K562 (cell line): Measurements from ENCODE around the gene RPL36AL. TPM values are rescaled to one million over a fixed set of nuclear protein-coding genes. Genes with fewer than 3 reads are reported as not detected.

Experiments
- ATAC-seq: fragments of 200-7000 bp; cut with Tn5 transposase; 3 replicates; pipeline ENCODE4 v1.9.1; 2020; ENCODE audit warnings: moderate library complexity
- BruUV-seq: library from RNA; stranded (reverse); fragments of 400-500 nt; replicated peaks from 2 replicates; lab custom pipeline; 2021; lab: Mats Ljungman, UMichigan
- CTCF ChIA-PET: fragments of 300-600 bp; formaldehyde crosslinking; extraction: SDS; loops from one replicate; lab custom pipeline; 2021; ENCODE audit warnings: low intra/inter-chr PET ratio; lab: Yijun Ruan, JAX
- POLR2A ChIA-PET: fragments of 300-600, 350-650 bp; sonication (Branson Sonifier 250); formaldehyde crosslinking; extraction: SDS; loops from one replicate; lab custom pipeline; 2021; ENCODE audit warnings: antibody characterized with exemption, inconsistent platforms; lab: Yijun Ruan, JAX
- DNase-seq, 4 experiments: peaks; one replicate each; pipeline versions ENCODE4 v3.0.0 to v3.0.0-alpha.2; 2011 to 2018; ENCODE audit warnings: low spot score in 3 of 4, mixed read lengths in 3 of 4; ENCODE audit errors: extremely low read depth in 1 of 4
- FAIRE-seq: peaks from 2 replicates; lab custom pipeline; 2011; peaks lifted over from hg19 to GRCh38; lab: Jason Lieb, UNC
- H2AFZ ChIP-seq: 2 replicates; pipeline ENCODE4 v1.6.0; 2011; ENCODE audit warnings: low read depth, low read length, control low read depth, inconsistent platforms
- H3K27ac ChIP-seq: fragments of 200-600 bp; 3 replicates; pipeline ENCODE4 v1.8.0; 2011; ENCODE audit warnings: low read depth, mild to moderate bottlenecking, control low read depth, inconsistent platforms, low read length, moderate library complexity, mixed read lengths; ENCODE audit errors: extremely low read depth
- H3K27me3 ChIP-seq, 2 experiments: fragments of 300-600 bp in 1 of 2; 2 replicates in 1 of 2; 3 replicates in 1 of 2; pipeline versions ENCODE4 v1.6.0 to v1.8.0; 2011; ENCODE audit warnings: inconsistent platforms in 2 of 2, low read length in 2 of 2, mild to moderate bottlenecking in 1 of 2, mixed read lengths in 1 of 2, moderate library complexity in 1 of 2; ENCODE audit not compliant: control insufficient read depth in 2 of 2, insufficient read depth in 2 of 2
- H3K36me3 ChIP-seq: fragments of 300-600 bp; 3 replicates; pipeline ENCODE4 v1.8.0; 2011; ENCODE audit warnings: mild to moderate bottlenecking, low read length, inconsistent platforms; ENCODE audit not compliant: control insufficient read depth, insufficient read depth
- H3K4me1 ChIP-seq, 2 experiments: fragments of 200-600 bp in 1 of 2; replicated peaks in 1 of 2; 2 replicates in 1 of 2; 3 replicates in 1 of 2; pipeline versions ENCODE4 v1.5.1 to v1.8.0; 2011; ENCODE audit warnings: inconsistent platforms in 2 of 2, low read length in 2 of 2, mild to moderate bottlenecking in 1 of 2, mixed read lengths in 1 of 2, moderate library complexity in 1 of 2; ENCODE audit not compliant: control insufficient read depth in 2 of 2, insufficient read depth in 2 of 2
- H3K4me2 ChIP-seq: 2 replicates; pipeline ENCODE4 v1.6.1; 2011; ENCODE audit warnings: low read length, control low read depth, inconsistent platforms, mixed read lengths; ENCODE audit not compliant: insufficient read depth
- H3K4me3 ChIP-seq: fragments of 200-600 bp; sonication (generic), shearing (Covaris generic); 2 replicates; pipeline ENCODE4 v1.5.1; 2016; ENCODE audit warnings: control low read depth, inconsistent platforms
- H3K79me2 ChIP-seq: fragments of 200-600 bp; 3 replicates; pipeline ENCODE4 v1.8.0; 2011; ENCODE audit warnings: low read length, inconsistent platforms; ENCODE audit not compliant: control insufficient read depth, insufficient read depth
- H3K9ac ChIP-seq, 2 experiments: 2 replicates each; pipeline versions ENCODE4 v1.6.0 to v1.6.1; 2011; ENCODE audit warnings: low read depth in 2 of 2, low read length in 2 of 2, control low read depth in 1 of 2, inconsistent platforms in 1 of 2, mild to moderate bottlenecking in 1 of 2, mixed read lengths in 1 of 2; ENCODE audit not compliant: insufficient read depth in 1 of 2
- H3K9me1 ChIP-seq: one replicate; pipeline ENCODE4 v1.6.0; 2011; ENCODE audit warnings: inconsistent platforms, mild to moderate bottlenecking, low read length, moderate library complexity; ENCODE audit not compliant: control insufficient read depth, insufficient read depth
- H3K9me3 ChIP-seq: replicated peaks from 2 replicates; pipeline ENCODE4 v1.5.1; 2011; ENCODE audit warnings: low read depth, low read length, inconsistent platforms; ENCODE audit not compliant: control insufficient read depth, insufficient read depth
- H4K20me1 ChIP-seq: replicated peaks from 2 replicates; pipeline ENCODE4 v1.6.1; 2011; ENCODE audit warnings: low read length, inconsistent platforms, mixed read lengths; ENCODE audit not compliant: control insufficient read depth, insufficient read depth
- ELF4 ChIP-seq: fragments of 450-650 bp; formaldehyde crosslinking; IDR thresholded peaks from 2 replicates; pipeline ENCODE4 v1.4.0; 2022; ENCODE audit warnings: missing genetic modification characterization
- FOSL1 ChIP-seq: fragments of 200-800 bp; sonication (Bioruptor generic); conservative IDR thresholded peaks from 2 replicates; pipeline ENCODE4 v1.6.1; 2016; ENCODE audit warnings: missing genetic modification characterization, missing compliant biosample characterization
- KDM2B ChIP-seq: fragments of 250-450 bp; sonication (Bioruptor Pico); IDR thresholded peaks from 2 replicates; pipeline ENCODE4 v1.8.0; 2021; ENCODE audit warnings: mild to moderate bottlenecking, moderate library complexity
- POLR2A ChIP-seq: fragments of 450-650 bp; conservative IDR thresholded peaks from 2 replicates; pipeline ENCODE4 v1.6.1; 2016
- SIX5 ChIP-seq, 2 experiments: IDR thresholded peaks; 2 replicates each; pipeline ENCODE4 v1.6.1; 2011; ENCODE audit warnings: low read length in 2 of 2, borderline replicate concordance in 1 of 2, low read depth in 1 of 2, mild to moderate bottlenecking in 1 of 2, moderate library complexity in 1 of 2; ENCODE audit not compliant: insufficient read depth in 1 of 2
- TCF7 ChIP-seq: sonication (generic); IDR thresholded peaks from 2 replicates; pipeline ENCODE4 v1.6.1; 2016; ENCODE audit warnings: antibody characterized with exemption, borderline replicate concordance
- TGIF2 ChIP-seq: sonication (generic); formaldehyde crosslinking; IDR thresholded peaks from 2 replicates; pipeline ENCODE4 v1.8.1; 2022; ENCODE audit warnings: mild to moderate bottlenecking, missing genetic modification reagents, moderate library complexity
- U2AF1 ChIP-seq: fragments of 200-400 bp; formaldehyde crosslinking; optimal IDR thresholded peaks from 2 replicates; pipeline ENCODE3; 2017; ENCODE audit warnings: mild to moderate bottlenecking, low read depth, low read length, moderate library complexity
- ZBTB5 ChIP-seq: fragments of 450-650 bp; IDR thresholded peaks from 2 replicates; pipeline ENCODE4 v1.6.1; 2017; ENCODE audit warnings: antibody characterized with exemption
- ZNF12 ChIP-seq: sonication (generic); formaldehyde crosslinking; IDR thresholded peaks from 2 replicates; pipeline ENCODE4 v1.4.0; 2020; ENCODE audit warnings: mild to moderate bottlenecking, missing genetic modification reagents
- ZNF165 ChIP-seq: fragments of 250-450 bp; sonication (Bioruptor Pico); IDR thresholded peaks from 2 replicates; pipeline ENCODE4 v1.4.0; 2020; ENCODE audit warnings: borderline replicate concordance
- ZNF395 ChIP-seq: fragments of 200-800 bp; sonication (Bioruptor generic); IDR thresholded peaks from 2 replicates; pipeline ENCODE4 v1.6.1; 2017; ENCODE audit warnings: missing genetic modification characterization, missing compliant biosample characterization
- WGBS: fragments of 100-300 bp; shearing (Covaris generic); methylation state at CpG from one replicate; pipeline ENCODE4 v1.1.6; 2016; ENCODE audit warnings: low coverage, mixed read lengths; ENCODE audit not compliant: insufficient coverage; ENCODE audit errors: missing lambda C conversion rate; 5-methylcytosine and 5-hydroxymethylcytosine counted together
- in situ Hi-C: fragments of 300-500 bp; cut with MboI; formaldehyde crosslinking; loops from 4 replicates; pipeline ENCODE4 v1.15.0; 2018; ENCODE audit warnings: inconsistent platforms, mixed read lengths
- intact Hi-C: fragments of 100-400 bp; cut with micrococcal nuclease; formaldehyde crosslinking; loops from 2 replicates; pipeline ENCODE4 v1.14.2; 2022
- polyA plus RNA-seq, 8 experiments: library from polyadenylated mRNA; depleted of rRNA in 4 of 8; stranded (reverse) in 5 of 8; unstranded in 3 of 8; fragments of >200 nt; fragmentation: Nextera tagmentation in 2 of 8; fragmentation: Illumina TruSeq in 1 of 8; extraction: Ambion mirVana in 2 of 8; extraction: Trizol in 1 of 8; gene quantifications; 2 replicates each; pipeline versions ENCODE4 v1.2.1 to v1.2.3, GENCODE V29; 2011 to 2014; ENCODE audit warnings: inconsistent platforms in 1 of 8, missing spikeins in 1 of 8
- total RNA-seq, 7 experiments: library from RNA; depleted of rRNA in 6 of 7; stranded (reverse); fragments of >200 nt in 6 of 7; fragmentation: Illumina TruSeq in 2 of 7; extraction: Trizol in 2 of 7; gene quantifications; 2 replicates each; pipeline versions ENCODE4 v1.2.1 to v1.2.3, GENCODE V29; 2011 to 2021; ENCODE audit warnings: low replicate concordance in 1 of 7
- TF ChIP-seq, protein P1 (sequence below): sonication (generic); formaldehyde crosslinking; IDR thresholded peaks from 2 replicates; pipeline ENCODE4 v1.8.0; 2022; ENCODE audit warnings: mild to moderate bottlenecking, low read depth, missing genetic modification reagents

Gene RPL36AL
- total and polyA plus RNA-seq, 9 of the 15 experiments (the other 6 are each of a cell fraction or from before 2014, with no cell fraction given) = 146 to 674 (median 360) TPM

GRCh38 chr14:49634547-49635334 lies 14.3 kb upstream of the RPL36AL start, which contains the start of gene DNAAF2 (continued):
- TF ChIP-seq ZNF12 (CRISPR knock-in tag) (0 out of 2 replicates have a peak, but pooled peaks have one; percentile 25), U2AF1 (peak; percentile 16)

DNA sequence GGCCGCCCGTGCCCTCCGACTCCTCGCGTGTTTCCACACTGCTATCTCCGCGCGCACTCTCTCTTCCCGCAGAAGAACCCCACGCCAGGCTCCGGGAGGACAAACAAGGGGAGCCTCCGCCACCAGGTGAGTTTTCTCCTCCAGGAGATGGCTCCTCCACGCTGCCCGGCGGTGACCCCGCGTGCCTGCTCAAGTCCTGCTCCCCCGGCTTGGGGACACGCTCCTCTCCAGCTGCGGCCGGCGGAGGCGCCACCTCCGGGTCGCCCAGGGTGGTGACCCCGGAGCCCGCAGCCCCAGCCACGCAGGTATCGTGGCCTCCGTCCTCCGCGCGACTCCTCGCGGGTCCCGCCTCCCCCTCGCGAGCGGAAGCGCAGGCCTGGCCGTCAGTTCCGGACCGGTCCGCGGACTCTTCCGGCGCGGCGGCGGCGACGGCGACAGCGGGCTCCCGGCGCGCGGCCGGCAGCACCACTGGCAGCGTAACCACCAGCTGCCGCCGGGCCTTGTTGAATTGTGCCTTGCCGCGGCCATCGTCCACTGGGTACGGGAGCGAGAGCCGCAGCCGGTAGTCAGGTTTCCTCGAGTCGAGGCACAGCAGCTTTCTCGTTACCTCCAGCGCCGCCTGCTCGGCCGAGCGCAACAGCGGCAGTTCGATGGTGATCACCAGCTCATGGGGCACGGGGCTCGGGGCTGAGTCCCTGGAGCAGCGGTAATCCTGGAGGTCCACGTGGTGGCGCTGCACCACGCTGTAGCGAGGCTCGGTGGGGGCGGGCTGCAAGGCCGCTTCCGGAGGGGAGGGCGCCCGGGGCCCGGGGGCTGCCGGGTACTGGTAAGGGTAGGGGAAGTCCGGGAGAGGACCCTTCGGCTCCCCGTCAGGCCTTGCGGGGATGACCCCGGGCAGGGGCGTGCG lies 13.5 kb upstream of the RPL36AL start:
- Histone ChIP-seq H3K79me2 (peaks cover 97% of the 10 kb centered on the region), H3K36me3 (peaks cover 32% of the 10 kb centered on the region), H3K4me3 (peak overlapping the region; percentile 91), H3K9me3 (no peaks in the 10 kb centered on the region), H3K27me3 (no peaks in the 10 kb centered on the region), H3K4me1 (peaks cover 8 to 20% of the 10 kb centered on the region in 2 experiments; a peak in 4 of 5 replicates), H3K9ac (peak overlapping the region; percentile 91 to 99), H3K4me2 (peak overlapping the region; percentile 92), H3K27ac (peak overlapping the region; percentile 99), H4K20me1 (no peaks in the 10 kb centered on the region), H3K9me1 (no peaks in the 10 kb centered on the region), H2AFZ (peak overlapping the region; percentile 85)
- ATAC-seq (peak; percentile 83), FAIRE-seq (peak; percentile 62), DNase-seq (peak; percentile 79 to 94 (median 84))
- intact Hi-C loops (loop anchor here (1.0 to 5.0 kb wide), 6 partner anchors 35 to 218 kb away; partner anchors contain the start of genes KLHDC2, LRR1, NEMF and POLE2), in situ Hi-C loops (loop anchor here (25.0 kb wide), 1 partner anchor 478 kb away; the partner anchor contains the start of gene VCPKMT)
- CTCF ChIA-PET = interaction anchor here (0.6 to 0.7 kb wide), 3 partner anchors 54 to 1033 kb away, joined by 3 to 7 read pairs (median 5); no protein-coding TSS in a partner anchor
- POLR2A ChIA-PET = interaction anchor here (0.5 to 3.4 kb wide), 18 partner anchors 8 to 1204 kb away, joined by 3 to 25 read pairs (median 4); partner anchors contain the start of genes KLHDC2, LRR1, MGAT2 and RPL36AL
- under 1% methylated on average over 48 of the region's 101 CpGs for WGBS
- no TSS peak for BruUV-seq
- TF ChIP-seq ZNF165 (CRISPR knock-in tag) = no peak
- no peak for TF ChIP-seq ZBTB5
- no peak; the same call in 1 of the 2 replicates for TF ChIP-seq TGIF2 (CRISPR knock-in tag)
- TF ChIP-seq POLR2A = peak; percentile 91
- TF ChIP-seq SIX5 (IDR thresholded peaks at IDR 0.05; ENCODE audit: borderline replicate concordance in 1 of 2, insufficient read depth in 1 of 2, low read depth in 1 of 2, low read length in 2 of 2) = no peak
- no peak for TF ChIP-seq TCF7
- TF ChIP-seq, protein P1, sequence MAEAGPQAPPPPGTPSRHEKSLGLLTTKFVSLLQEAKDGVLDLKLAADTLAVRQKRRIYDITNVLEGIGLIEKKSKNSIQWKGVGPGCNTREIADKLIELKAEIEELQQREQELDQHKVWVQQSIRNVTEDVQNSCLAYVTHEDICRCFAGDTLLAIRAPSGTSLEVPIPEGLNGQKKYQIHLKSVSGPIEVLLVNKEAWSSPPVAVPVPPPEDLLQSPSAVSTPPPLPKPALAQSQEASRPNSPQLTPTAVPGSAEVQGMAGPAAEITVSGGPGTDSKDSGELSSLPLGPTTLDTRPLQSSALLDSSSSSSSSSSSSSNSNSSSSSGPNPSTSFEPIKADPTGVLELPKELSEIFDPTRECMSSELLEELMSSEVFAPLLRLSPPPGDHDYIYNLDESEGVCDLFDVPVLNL (CRISPR knock-in tag) = no peak
- TF ChIP-seq KDM2B = no peak
- 0 out of 2 replicates have a peak, but pooled peaks have one; percentile 9 for TF ChIP-seq FOSL1 (tag)
- TF ChIP-seq ZNF395 (CRISPR knock-in tag) = no peak
- TF ChIP-seq ELF4 = no peak
